Measurements from ENCODE around the gene RPGRIP1.

RPGRIP1 gene

GRCh38 chr14:21309956-21310355 lies 30.1 kb downstream of the RPGRIP1 start:
- no peaks in the 10 kb centered on the region for H3K36me3 ChIP-seq (ENCODE audit: insufficient read depth, low read length)
- H3K9me3 ChIP-seq (ENCODE audit: insufficient read depth, low read depth, low read length): no peaks in the 10 kb centered on the region
- no peaks in the 10 kb centered on the region for H3K27me3 ChIP-seq (ENCODE audit: insufficient read depth, low read length, poor library complexity, severe bottlenecking)
- no peaks in the 10 kb centered on the region for H3F3A ChIP-seq (ENCODE audit: low read depth)
- no peak overlapping the region for H3K4me2 ChIP-seq (ENCODE audit: low read depth, low read length, poor library complexity, severe bottlenecking)
- no peaks in the 10 kb centered on the region for H3K79me2 ChIP-seq (ENCODE audit: insufficient read depth, low read length)
- H3K4me1 ChIP-seq (ENCODE audit: insufficient read depth, low read length, poor library complexity, severe bottlenecking): peaks cover 4% of the 10 kb centered on the region
- H3K9ac ChIP-seq (ENCODE audit: low read depth, low read length, poor library complexity, severe bottlenecking): no peak overlapping the region
- TF ChIP-seq EZH2phosphoT487 (IDR thresholded peaks at IDR 0.05; ENCODE audit: borderline replicate concordance) (no peak), CTCF (conservative IDR thresholded peaks at IDR 0.05; ENCODE audit: low read length) (no peak)
- H3K9me2 ChIP-seq (replicated peaks; ENCODE audit: low read depth, low read length): no peaks in the 10 kb centered on the region
- no peaks in the 10 kb centered on the region for H4K20me1 ChIP-seq (ENCODE audit: insufficient read depth, low read length, poor library complexity, severe bottlenecking)
- no peak overlapping the region for H2AFZ ChIP-seq (ENCODE audit: low read length)
- H3K4me3 ChIP-seq (ENCODE audit: low read length, poor library complexity, severe bottlenecking): no peak overlapping the region

- Histone ChIP-seq H3F3A (ENCODE audit: low read depth) (no peaks in the 10 kb centered on the region), H3K4me2 (ENCODE audit: low read depth, low read length, poor library complexity, severe bottlenecking) (no peak overlapping the region), H3K4me3 (ENCODE audit: low read length, poor library complexity, severe bottlenecking) (no peak overlapping the region), H3K9me2 (replicated peaks; ENCODE audit: low read depth, low read length) (no peaks in the 10 kb centered on the region), H3K9me3 (ENCODE audit: insufficient read depth, low read depth, low read length) (no peaks in the 10 kb centered on the region), H3K79me2 (ENCODE audit: insufficient read depth, low read length) (no peaks in the 10 kb centered on the region), H3K9ac (ENCODE audit: low read depth, low read length, poor library complexity, severe bottlenecking) (no peak overlapping the region), H3K27me3 (ENCODE audit: insufficient read depth, low read length, poor library complexity, severe bottlenecking) (no peaks in the 10 kb centered on the region), H3K36me3 (ENCODE audit: insufficient read depth, low read length) (no peaks in the 10 kb centered on the region), H3K4me1 (ENCODE audit: insufficient read depth, low read length, poor library complexity, severe bottlenecking) (peaks cover 4% of the 10 kb centered on the region), H2AFZ (ENCODE audit: low read length) (no peak overlapping the region), H4K20me1 (ENCODE audit: insufficient read depth, low read length, poor library complexity, severe bottlenecking) (no peaks in the 10 kb centered on the region)
- TF ChIP-seq EZH2phosphoT487 (IDR thresholded peaks at IDR 0.05; ENCODE audit: borderline replicate concordance) (no peak), CTCF (conservative IDR thresholded peaks at IDR 0.05; ENCODE audit: low read length) (no peak)
Observed at GRCh38 chr14:21311614-21312013, 31.7 kb downstream of the RPGRIP1 start.

GRCh38 chr14:21313512-21313911 lies 33.6 kb downstream of the RPGRIP1 start:
- H2AFZ ChIP-seq (ENCODE audit: low read length): no peak overlapping the region

More at GRCh38 chr14:21313512-21313911, 33.6 kb downstream of the RPGRIP1 start:
- TF ChIP-seq CTCF (conservative IDR thresholded peaks at IDR 0.05; ENCODE audit: low read length) (no peak), EZH2phosphoT487 (IDR thresholded peaks at IDR 0.05; ENCODE audit: borderline replicate concordance) (no peak)
- Histone ChIP-seq H3K27me3 (ENCODE audit: insufficient read depth, low read length, poor library complexity, severe bottlenecking) (no peaks in the 10 kb centered on the region), H3F3A (ENCODE audit: low read depth) (no peaks in the 10 kb centered on the region), H3K9me2 (replicated peaks; ENCODE audit: low read depth, low read length) (no peaks in the 10 kb centered on the region), H3K79me2 (ENCODE audit: insufficient read depth, low read length) (no peaks in the 10 kb centered on the region), H3K9ac (ENCODE audit: low read depth, low read length, poor library complexity, severe bottlenecking) (no peak overlapping the region), H4K20me1 (ENCODE audit: insufficient read depth, low read length, poor library complexity, severe bottlenecking) (no peaks in the 10 kb centered on the region), H3K36me3 (ENCODE audit: insufficient read depth, low read length) (no peaks in the 10 kb centered on the region), H3K4me2 (ENCODE audit: low read depth, low read length, poor library complexity, severe bottlenecking) (no peak overlapping the region), H3K9me3 (ENCODE audit: insufficient read depth, low read depth, low read length) (no peaks in the 10 kb centered on the region), H3K4me1 (ENCODE audit: insufficient read depth, low read length, poor library complexity, severe bottlenecking) (peaks cover under 1% of the 10 kb centered on the region), H3K4me3 (ENCODE audit: low read length, poor library complexity, severe bottlenecking) (no peak overlapping the region)

All from Loucy (cell line).